NCI-H345 (cell line): ENCODE results near the gene TSPOAP1.
"Not testable (repeated sequence)": the region's sequence is repeated elsewhere in the genome, so short reads cannot be mapped to it uniquely, and the experiment has no call there.

ENCODE experiments used
- DNase-seq: peaks from one replicate; lab custom pipeline; 2025; lab: John Stamatoyannopoulos, UW

TSPOAP1 gene

GRCh38 chr17:58362368-58363014 is 33.9 kb upstream of the TSPOAP1 start:
- DNase-seq, result no peak

GRCh38 chr17:58360296-58361063 is 31.9 kb upstream of the TSPOAP1 start:
- no peak for DNase-seq

DNA sequence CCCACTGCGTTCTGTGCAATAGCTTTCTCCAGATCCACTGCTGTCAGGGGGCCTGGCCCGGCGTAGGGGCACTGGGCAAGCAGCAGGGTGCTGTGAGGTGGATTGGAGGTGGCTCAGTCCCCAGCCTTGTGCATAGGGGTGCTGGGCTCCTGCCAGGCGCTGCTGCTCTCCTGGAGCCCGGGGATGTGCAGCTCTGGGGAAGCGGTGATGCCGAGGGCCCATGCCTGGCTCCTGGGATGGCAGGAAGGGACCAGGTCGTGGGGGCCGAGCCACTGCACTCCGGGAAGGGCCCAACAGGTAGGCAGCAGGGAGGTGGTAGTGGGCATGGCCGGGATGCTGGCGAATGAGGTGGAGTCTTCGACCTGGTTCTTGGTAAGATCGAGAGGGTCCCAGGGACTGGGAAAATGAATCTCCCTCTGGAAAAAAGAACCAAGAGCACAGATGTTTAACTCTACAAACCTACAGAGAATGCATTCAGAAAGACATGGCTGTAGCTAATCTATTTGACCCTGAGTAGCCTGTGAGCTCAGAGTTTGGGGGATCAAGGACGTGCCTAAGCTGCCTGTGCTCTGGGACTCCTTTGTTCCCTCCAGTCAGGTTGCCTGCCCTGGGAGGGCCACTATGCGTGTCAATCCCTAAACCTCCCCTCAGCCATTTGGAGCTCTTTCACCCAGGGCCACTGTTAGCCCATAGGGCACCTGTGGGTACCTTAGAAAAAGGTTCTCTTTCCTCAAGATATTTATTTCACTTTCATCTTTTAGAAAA is 30.0 kb upstream of the TSPOAP1 start:
- DNase-seq, result no peak

DNA sequence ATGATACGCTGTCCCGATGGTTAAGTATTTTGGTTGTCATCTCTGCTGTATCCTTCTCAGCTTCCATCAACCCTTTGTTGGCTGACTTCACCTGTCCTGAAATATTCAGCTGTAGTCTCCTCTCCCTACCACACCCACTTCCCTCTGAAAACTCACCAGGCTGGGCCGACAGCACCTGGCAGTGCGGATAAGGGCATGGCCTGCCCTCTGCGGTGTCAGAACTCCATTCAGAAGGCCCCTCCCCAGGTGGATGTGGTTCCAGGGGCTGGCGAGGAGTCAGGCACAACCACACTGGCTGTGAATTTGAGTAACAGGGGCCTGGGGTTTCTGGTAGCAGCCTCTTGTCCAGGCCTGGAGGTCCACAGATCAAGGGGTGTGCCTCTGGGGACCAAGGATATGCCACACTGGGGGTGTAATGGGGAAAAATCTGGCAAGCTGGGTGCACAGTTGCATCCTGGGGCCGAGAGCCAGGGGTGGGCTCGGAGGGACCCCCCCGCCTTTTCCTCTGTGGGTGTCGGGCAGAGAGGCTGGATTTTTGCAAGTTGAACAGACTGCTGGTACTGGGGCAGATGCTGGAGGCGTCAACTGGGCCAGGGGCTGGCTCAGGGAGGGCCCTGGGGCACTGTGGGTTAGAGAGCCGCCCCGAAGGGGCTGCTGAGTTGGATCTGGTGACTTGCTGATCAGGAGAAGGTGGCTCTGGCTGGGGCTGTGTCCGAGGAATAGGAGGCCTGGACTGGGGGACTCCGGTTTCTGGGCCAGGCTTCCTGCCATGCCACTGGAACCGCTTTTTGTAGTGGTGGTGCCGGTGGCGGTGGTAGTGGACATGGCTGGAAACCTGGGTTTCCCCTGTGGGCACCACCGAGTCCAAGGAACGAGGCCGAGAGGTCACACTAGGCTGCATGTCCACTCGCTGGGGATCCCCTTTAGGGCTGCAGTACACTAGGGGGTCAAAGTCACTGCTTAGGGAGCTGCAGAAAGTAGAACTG is 29.0 kb upstream of the TSPOAP1 start:
- no peak for DNase-seq

GRCh38 chr17:58356231-58356630 is 27.6 kb upstream of the TSPOAP1 start:
- no peak for DNase-seq

GRCh38 chr17:58354541-58355216 is 26.1 kb upstream of the TSPOAP1 start:
- no peak for DNase-seq

- no peak for DNase-seq
These were observed 24.8 kb upstream of the TSPOAP1 start for GRCh38 chr17:58353389-58353825.

GRCh38 chr17:58352596-58353388 is 24.2 kb upstream of the TSPOAP1 start:
- no peak for DNase-seq

GRCh38 chr17:58351831-58352595 is 23.4 kb upstream of the TSPOAP1 start, which contains the start of gene SUPT4H1:
TSS of gene SUPT4H1 (minus strand) at chr17:58352201. CDS start at chr17:58352135, 66 bp downstream.
- DNase-seq, result peak; percentile 96

DNA sequence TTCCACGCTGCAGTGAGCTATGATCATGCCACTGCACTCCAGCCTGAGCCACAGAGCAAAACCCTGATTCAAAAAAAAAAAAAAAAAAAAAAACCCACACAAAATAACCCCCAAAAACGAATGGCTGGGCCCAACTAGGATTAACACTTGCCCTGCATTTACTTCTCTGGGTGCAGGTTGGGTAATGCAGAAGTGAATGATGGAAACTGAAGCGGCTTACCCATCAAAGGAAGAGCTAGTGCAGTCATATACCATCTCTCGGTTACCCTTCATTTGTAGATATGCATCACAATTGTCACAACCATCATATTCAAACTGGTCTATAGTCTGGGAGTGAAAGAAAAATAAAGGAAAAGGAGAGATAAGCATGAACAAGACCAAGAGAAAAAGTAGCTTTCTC is 22.6 kb upstream of the TSPOAP1 start:
- no peak for DNase-seq

- DNase-seq, result no peak
These were observed 19.4 kb upstream of the TSPOAP1 start for GRCh38 chr17:58348038-58348437.

- DNase-seq, result no peak
These were observed 16.9 kb upstream of the TSPOAP1 start for GRCh38 chr17:58345500-58345899.

- DNase-seq, result no peak
These were observed 16.2 kb upstream of the TSPOAP1 start for GRCh38 chr17:58344791-58345157.

DNA sequence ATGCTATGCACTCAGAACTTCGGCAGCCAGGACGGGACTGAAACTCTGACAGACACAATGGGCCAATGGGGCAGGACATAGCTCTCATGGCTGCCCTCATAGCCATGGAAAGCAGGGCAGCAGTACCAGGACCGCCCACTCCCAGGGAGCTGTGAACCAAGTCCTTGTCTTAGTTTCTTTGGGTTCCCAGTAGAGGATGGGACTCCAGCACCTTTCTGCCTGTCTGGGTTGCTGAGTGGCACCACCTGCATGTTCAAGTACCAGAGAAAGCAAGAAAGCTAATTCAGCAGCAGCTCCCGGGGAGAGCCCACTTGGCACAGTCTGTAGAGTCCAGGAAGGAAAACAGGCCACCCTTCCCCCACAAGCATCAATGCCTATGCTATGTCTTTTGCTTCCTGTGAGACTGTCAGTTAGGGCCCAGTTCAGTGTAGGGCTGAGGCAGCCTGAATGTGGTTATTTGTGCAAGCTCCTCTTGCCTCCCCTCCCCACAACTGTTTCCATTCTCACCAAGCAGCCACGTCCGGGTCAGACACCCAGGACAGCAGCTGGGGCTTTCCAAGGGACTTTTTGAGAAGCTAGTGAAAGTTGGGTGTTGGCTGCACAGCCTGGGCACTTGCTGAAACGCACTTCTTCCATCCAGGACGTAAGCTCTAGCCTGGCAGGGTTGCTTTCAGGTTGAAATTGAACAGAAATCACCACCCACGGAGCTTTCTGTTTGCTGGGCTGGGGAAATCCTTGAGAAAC is 15.6 kb upstream of the TSPOAP1 start:
- no peak for DNase-seq

DNA sequence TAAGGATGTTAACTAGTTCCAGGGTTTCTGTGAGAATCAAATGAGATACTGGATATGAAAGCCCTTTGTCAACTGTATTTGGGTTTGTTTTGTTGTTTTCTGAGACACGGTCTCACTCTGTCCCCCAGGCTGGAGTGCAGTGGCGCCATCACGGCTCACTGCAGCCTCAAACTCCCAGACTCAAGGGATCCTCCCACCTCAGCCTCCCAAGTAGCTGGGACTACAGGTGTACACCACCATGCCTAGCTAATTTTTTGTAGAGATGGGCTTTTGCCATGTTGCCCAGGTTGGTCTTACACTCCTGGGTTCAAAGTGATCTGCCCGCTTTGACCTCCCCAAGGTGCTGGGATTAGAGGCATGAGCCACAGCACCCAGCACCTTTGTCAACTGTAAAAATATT is 14.5 kb upstream of the TSPOAP1 start:
- no peak for DNase-seq

- DNase-seq, result no peak
These were observed 13.4 kb upstream of the TSPOAP1 start for GRCh38 chr17:58341861-58342475.

GRCh38 chr17:58341136-58341860 is 12.7 kb upstream of the TSPOAP1 start:
- DNase-seq, result not testable (repeated sequence)
